ENCODE data around the gene SCARF1.
A peak's percentile ranks its signal among the peaks of the same experiment; 100 is the strongest.

SCARF1 gene

GRCh38 chr17:1620486-1620885 lies 25.0 kb downstream of the SCARF1 start:
- TF ChIP-seq CTCF (IDR thresholded peaks at IDR 0.05; ENCODE audit: low read depth, low read length) = no peak
- no peak overlapping the region for H3K4me3 ChIP-seq (ENCODE audit: low read depth, low read length)
- in situ Hi-C loops (cut with HindIII; ENCODE audit: low sequenced_read_pairs) = no loop called here
- no peak for DNase-seq (ENCODE audit: low read depth, low spot score)

DNA sequence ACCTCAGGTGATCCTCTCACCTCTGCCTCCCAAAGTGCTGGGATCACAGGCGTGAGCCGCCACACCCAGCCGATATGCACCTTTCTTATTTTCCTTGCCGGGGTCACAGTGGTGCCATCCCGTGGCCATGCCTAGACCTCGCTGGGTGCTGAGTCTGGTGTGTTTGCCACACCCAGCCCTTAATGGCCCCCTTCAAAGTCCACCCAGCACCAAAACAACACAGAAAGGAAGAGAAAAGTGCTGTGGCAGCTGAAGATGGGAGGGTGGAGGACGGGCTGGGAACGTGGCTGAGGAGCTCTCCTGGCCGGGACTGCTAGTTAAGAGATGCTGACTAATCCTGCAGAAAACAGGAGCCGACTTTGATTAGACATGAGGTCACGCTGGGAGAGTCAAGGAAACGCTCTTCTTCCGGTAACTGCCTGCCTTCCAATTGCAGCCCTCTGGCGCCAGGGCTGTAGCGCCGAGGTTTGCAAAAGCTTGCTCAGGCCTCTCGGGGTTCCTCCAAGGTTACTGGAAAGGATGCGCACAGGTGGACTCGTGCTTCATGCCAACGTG lies 27.8 kb downstream of the SCARF1 start:
- no peak overlapping the region for H3K4me3 ChIP-seq (ENCODE audit: low read depth, low read length)
- in situ Hi-C loops (cut with HindIII; ENCODE audit: low sequenced_read_pairs) = no loop called here
- TF ChIP-seq CTCF (IDR thresholded peaks at IDR 0.05; ENCODE audit: low read depth, low read length) = no peak
- peak; percentile 48 for DNase-seq (ENCODE audit: low read depth, low spot score)

GRCh38 chr17:1616101-1616500 lies 29.4 kb downstream of the SCARF1 start:
- DNase-seq (ENCODE audit: low read depth, low spot score) = no peak
- no peak overlapping the region for H3K4me3 ChIP-seq (ENCODE audit: low read depth, low read length)
- in situ Hi-C loops (cut with HindIII; ENCODE audit: low sequenced_read_pairs) = no loop called here
- no peak for TF ChIP-seq CTCF (IDR thresholded peaks at IDR 0.05; ENCODE audit: low read depth, low read length)

GRCh38 chr17:1612400-1612799 lies 33.1 kb downstream of the SCARF1 start:
- H3K4me3 ChIP-seq (ENCODE audit: low read depth, low read length) = no peak overlapping the region
- in situ Hi-C loops (cut with HindIII; ENCODE audit: low sequenced_read_pairs) = no loop called here
- TF ChIP-seq CTCF (IDR thresholded peaks at IDR 0.05; ENCODE audit: low read depth, low read length) = no peak
- no peak for DNase-seq (ENCODE audit: low read depth, low spot score)

DNA sequence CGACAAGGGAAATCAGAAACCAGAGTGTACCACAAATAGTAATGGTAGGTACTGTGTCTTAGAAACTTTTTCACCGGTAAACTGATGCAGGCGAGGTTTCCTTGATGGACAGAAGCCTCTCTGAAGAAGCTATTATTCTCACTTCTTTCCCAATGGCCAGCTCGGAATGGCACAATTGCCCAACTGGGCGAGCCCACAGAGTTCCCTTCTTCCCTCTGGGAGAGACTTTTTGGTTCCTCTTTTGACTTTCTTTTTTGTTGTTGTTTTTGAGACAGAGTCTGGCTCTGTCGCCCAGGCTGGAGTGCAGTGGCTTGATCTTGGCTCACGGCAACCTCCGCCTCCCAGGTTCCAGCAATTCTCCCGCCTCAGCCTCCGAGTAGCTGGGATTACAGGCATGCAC lies 33.8 kb downstream of the SCARF1 start:
- DNase-seq (ENCODE audit: low read depth, low spot score) = no peak
- no peak for TF ChIP-seq CTCF (IDR thresholded peaks at IDR 0.05; ENCODE audit: low read depth, low read length)
- in situ Hi-C loops (cut with HindIII; ENCODE audit: low sequenced_read_pairs) = no loop called here
- no peak overlapping the region for H3K4me3 ChIP-seq (ENCODE audit: low read depth, low read length)

GRCh38 chr17:1608676-1609075 lies 36.9 kb downstream of the SCARF1 start:
- TF ChIP-seq CTCF (IDR thresholded peaks at IDR 0.05; ENCODE audit: low read depth, low read length) = no peak

GRCh38 chr17:1607971-1608320 lies 37.6 kb downstream of the SCARF1 start:
- H3K4me3 ChIP-seq (ENCODE audit: low read depth, low read length) = no peak overlapping the region
- in situ Hi-C loops (cut with HindIII; ENCODE audit: low sequenced_read_pairs) = no loop called here
- no peak for TF ChIP-seq CTCF (IDR thresholded peaks at IDR 0.05; ENCODE audit: low read depth, low read length)
- no peak for DNase-seq (ENCODE audit: low read depth, low spot score)

More at GRCh38 chr17:1608676-1609075, 36.9 kb downstream of the SCARF1 start:
- in situ Hi-C loops (cut with HindIII; ENCODE audit: low sequenced_read_pairs) = no loop called here
- no peak overlapping the region for H3K4me3 ChIP-seq (ENCODE audit: low read depth, low read length)
- no peak for DNase-seq (ENCODE audit: low read depth, low spot score)

All from astrocyte of the spinal cord (primary cell).